Psoas muscle (tissue), 8 donors: ENCODE measurements around the gene PYGO2. TPM values are rescaled to one million over a fixed set of nuclear protein-coding genes. Genes with fewer than 3 reads are reported as not detected.

Experiments used
- ATAC-seq, 4 donors: fragments of 200-7000 bp; cut with Tn5 transposase; one replicate each; pipeline ENCODE4 v1.9.1; 2020; ENCODE audit warnings: moderate library complexity in 3 of 4, mild to moderate bottlenecking in 2 of 4
- DNase-seq, 2 donors: peaks; one replicate each; pipeline ENCODE4 v3.0.0-alpha.2; 2020
- H3K27ac ChIP-seq: fragments of 200-600 bp; one replicate; pipeline ENCODE4 v1.8.0; 2022
- H3K27me3 ChIP-seq, 3 donors: fragments of 200-600 bp in 1 of 3; one replicate each; pipeline versions ENCODE4 v1.6.1 to v1.8.0; 2013 to 2022; ENCODE audit warnings: low read length in 2 of 3, mild to moderate bottlenecking in 2 of 3, moderate library complexity in 1 of 3; ENCODE audit not compliant: insufficient read depth in 3 of 3
- H3K36me3 ChIP-seq, 2 donors: fragments of 200-600 bp in 1 of 2; one replicate each; pipeline versions ENCODE4 v1.6.1 to v1.8.0; 2013 to 2022; ENCODE audit warnings: low read depth in 1 of 2, mild to moderate bottlenecking in 1 of 2, moderate library complexity in 1 of 2; ENCODE audit not compliant: insufficient read depth in 1 of 2
- H3K4me1 ChIP-seq: fragments of 200-600 bp; one replicate; pipeline ENCODE4 v1.8.0; 2022
- H3K4me3 ChIP-seq: fragments of 200-600 bp; one replicate; pipeline ENCODE4 v1.8.0; 2022; ENCODE audit warnings: mild to moderate bottlenecking
- H3K9me3 ChIP-seq: fragments of 200-600 bp; one replicate; pipeline ENCODE4 v1.8.0; 2022
- CTCF ChIP-seq: fragments of 200-600 bp; IDR thresholded peaks from one replicate; pipeline ENCODE4 v1.8.0; 2022; ENCODE audit warnings: antibody characterized with exemption
- WGBS, 3 donors: extraction: QIAGEN DNeasy Blood & Tissue Kit; methylation state at CpG; one replicate each; pipeline versions ENCODE4 v1.1.6 to v1.1.7; 2013; 5-methylcytosine and 5-hydroxymethylcytosine counted together
- intact Hi-C, 2 donors: fragments of 100-400 bp; cut with DNase I; formaldehyde crosslinking; loops; one replicate each; pipeline versions ENCODE4 v1.11.0 to v1.14.2; 2022
- polyA plus RNA-seq, 3 donors: library from polyadenylated mRNA; stranded (reverse); fragments of 200-250 nt; gene quantifications; one replicate each; pipeline ENCODE4 v1.2.3, GENCODE V29; 2013
- total RNA-seq, 4 donors: library from RNA; stranded (reverse); fragmentation: NEBNext Ultra II Directional in 2 of 4; extraction: Animal tissue kit (Norgen Biotek cat#: 25700) in 2 of 4; gene quantifications; one replicate each; pipeline versions ENCODE4 v1.2.1 to v1.2.4, GENCODE V29; 2021 to 2023
- donor health status: healthy with polysubstance abuse.
- donor health status: DM: no; HTN: no; CAD: no; lungs with moderate emphysema.
- donor health status: Bipolar disorder and iron deficiency.
- donor health status: healthy.
- donor health status: DM: yes; HTN: yes; CAD: no.
- donor health status: DM: no; HTN: no; CAD: no.
- donor health status: DM: no; HTN: no; CAD: no.
- donor health status: DM: yes; HTN: yes; CAD: no.

The PYGO2 gene
- total and polyA plus RNA-seq, 7 donors: 13.1 to 24.0 (median 16.9) TPM

GRCh38 chr1:154956544-154956941 is 5.0 kb downstream of the PYGO2 start:
- H3K9me3 ChIP-seq: no peaks in the 10 kb centered on the region
- H3K4me1 ChIP-seq: peaks cover 55% of the 10 kb centered on the region
- 3% methylated on average over 6 of the region's 6 CpGs for WGBS, 3 donors
- peaks cover 0 to 19% of the 10 kb centered on the region in 2 donors for H3K36me3 ChIP-seq
- peak overlapping the region; percentile 71 for H3K4me3 ChIP-seq
- H3K27ac ChIP-seq: peak overlapping the region; percentile 88
- peak; percentile 57 to 70 for DNase-seq
- no peak for TF ChIP-seq CTCF
- H3K27me3 ChIP-seq: no peaks in the 10 kb centered on the region
- peak; percentile 45 to 53 (median 48) for ATAC-seq
- intact Hi-C loops: loop anchor here in 1 of 2 donors (1.0 kb wide), 1 partner anchor 43 kb away; no protein-coding TSS in a partner anchor

GRCh38 chr1:154955718-154956543 is 5.7 kb downstream of the PYGO2 start, which contains the start of gene PBXIP1:
PBXIP1 (minus strand) TSS chr1:154956099; CDS start chr1:154953721, 2,378 bp downstream.
- H3K4me1 ChIP-seq: peaks cover 54% of the 10 kb centered on the region

GRCh38 chr1:154955039-154955717 is 6.4 kb downstream of the PYGO2 start:
- WGBS, 3 donors: 0 to 15% (median 12%) methylated on average over 4 of the region's 4 CpGs
- peak in 1 of 2 donors; percentile 71 for DNase-seq
- Histone ChIP-seq H3K4me1 (peaks cover 47% of the 10 kb centered on the region), H3K4me3 (peak overlapping the region; percentile 71), H3K36me3 (peaks cover 0 to 33% of the 10 kb centered on the region in 2 donors), H3K9me3 (no peaks in the 10 kb centered on the region), H3K27me3 (no peaks in the 10 kb centered on the region), H3K27ac (peak overlapping the region; percentile 88)
- ATAC-seq: peak; percentile 18 to 59 (median 38)
- intact Hi-C loops: no loop called here
- TF ChIP-seq CTCF: no peak

More at GRCh38 chr1:154955718-154956543, 5.7 kb downstream of the PYGO2 start, which contains the start of gene PBXIP1:
- Histone ChIP-seq H3K4me3 (peak within 1 kb of the TSS; percentile 71), H3K27ac (peak within 1 kb of the TSS; percentile 88), H3K36me3 (peaks cover 0 to 25% of the 10 kb centered on the region in 2 donors), H3K27me3 (no peaks in the 10 kb centered on the region), H3K9me3 (no peaks in the 10 kb centered on the region)
- TF ChIP-seq CTCF: no peak
- peak; percentile 54 to 75 for DNase-seq
- ATAC-seq: peak; percentile 87 to 91 (median 88)
- WGBS, 3 donors: 0 to 1% (median 1%) methylated on average over 18 of the region's 18 CpGs
- intact Hi-C loops: loop anchor here in 1 of 2 donors (1.0 kb wide), 1 partner anchor 43 kb away; no protein-coding TSS in a partner anchor

GRCh38 chr1:154954541-154954940 is 7.0 kb downstream of the PYGO2 start:
- Histone ChIP-seq H3K27ac (peak overlapping the region; percentile 88), H3K9me3 (no peaks in the 10 kb centered on the region), H3K4me3 (peak overlapping the region; percentile 71), H3K27me3 (no peaks in the 10 kb centered on the region), H3K4me1 (peaks cover 47% of the 10 kb centered on the region), H3K36me3 (peaks cover 0 to 36% of the 10 kb centered on the region in 2 donors)
- intact Hi-C loops: loop anchor here in 1 of 2 donors (5.0 kb wide), 1 partner anchor 108 kb away; the partner anchor contains the start of gene EFNA4
- TF ChIP-seq CTCF: no peak
- DNase-seq (no peak), ATAC-seq (no peak)
- WGBS, 3 donors: 50 to 56% (median 53%) methylated on average over 3 of the region's 3 CpGs
